ENCODE results near the gene KCNAB3. TPM values are rescaled to one million over a fixed set of nuclear protein-coding genes. Genes with fewer than 3 reads are reported as not detected.
A peak's percentile ranks its signal among the peaks of the same experiment; 100 is the strongest.
"Not testable (repeated sequence)": the region's sequence is repeated elsewhere in the genome, so short reads cannot be mapped to it uniquely, and the experiment has no call there.

The KCNAB3 gene
- total RNA-seq, result 1 to 10 TPM; 1.2 to 2.2 TPM
- long read RNA-seq, donor 1, partial matches to known transcripts, result 0 of 1 reads
- long read RNA-seq, donor 1, other reads (novel, unspliced or antisense), result 1 of 1 reads
- long read RNA-seq, donor 2, partial matches to known transcripts, result 1 of 1 reads
- long read RNA-seq, donor 2, other reads (novel, unspliced or antisense), result 0 of 1 reads

- intact Hi-C loops (cut with DNase I), result loop anchor here in 1 of 2 donors (10.0 kb wide), 1 partner anchor 695 kb away; no protein-coding TSS in a partner anchor
- DNase-seq (ENCODE audit: low spot score), result peak; percentile 87
These were observed at the start of gene KCNAB3 for GRCh38 chr17:7929158-7930023. Gene KCNAB3 (minus strand): TSS chr17:7929856. CDS start chr17:7929435, 421 bp downstream.

DNA sequence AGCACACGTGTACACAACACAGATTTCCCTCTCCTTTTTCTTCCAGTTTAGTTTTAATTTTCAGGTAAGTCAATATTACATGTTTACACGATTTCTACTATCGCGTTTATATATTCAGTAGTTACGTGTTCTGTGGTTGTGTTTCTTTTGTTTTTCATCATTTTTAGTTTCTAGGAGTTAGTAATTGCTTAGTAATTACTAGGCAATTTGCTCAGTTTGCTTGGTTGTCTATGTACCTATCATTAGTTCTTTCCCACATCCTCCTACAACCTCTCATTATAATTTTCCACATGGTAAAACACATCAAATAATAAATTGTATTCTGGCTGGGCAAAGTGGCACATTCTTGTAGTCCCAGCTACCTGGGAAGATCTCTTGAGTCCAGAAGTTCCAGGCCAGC lies 48.1 kb upstream of the KCNAB3 start:
- intact Hi-C loops (cut with DNase I), result no loop called here
- DNase-seq (ENCODE audit: low spot score), result no peak

DNA sequence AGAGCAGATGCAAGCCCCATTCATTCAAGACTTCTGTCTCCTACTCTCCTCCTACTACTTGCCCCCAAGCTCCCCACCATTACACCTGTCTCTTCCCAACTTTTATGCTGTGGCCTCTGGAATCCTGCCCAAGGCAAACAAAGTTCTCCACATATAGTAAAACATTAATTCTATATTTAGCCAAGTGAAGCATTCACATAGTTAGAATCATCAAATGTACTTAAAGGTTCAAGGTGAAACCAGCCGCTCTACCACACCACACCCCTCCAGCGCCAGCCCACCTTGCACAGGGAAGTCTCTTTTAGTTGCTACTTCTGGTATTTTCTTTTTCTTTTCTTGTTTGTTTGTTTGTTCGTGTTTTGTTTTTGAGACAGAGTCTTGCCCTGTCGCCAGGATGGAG lies 47.4 kb upstream of the KCNAB3 start:
- DNase-seq (ENCODE audit: low spot score), result no peak
- intact Hi-C loops (cut with DNase I), result no loop called here

GRCh38 chr17:7974638-7975131 lies 45.0 kb upstream of the KCNAB3 start:
- no peak for DNase-seq (ENCODE audit: low spot score)
- intact Hi-C loops (cut with DNase I), result no loop called here

DNA sequence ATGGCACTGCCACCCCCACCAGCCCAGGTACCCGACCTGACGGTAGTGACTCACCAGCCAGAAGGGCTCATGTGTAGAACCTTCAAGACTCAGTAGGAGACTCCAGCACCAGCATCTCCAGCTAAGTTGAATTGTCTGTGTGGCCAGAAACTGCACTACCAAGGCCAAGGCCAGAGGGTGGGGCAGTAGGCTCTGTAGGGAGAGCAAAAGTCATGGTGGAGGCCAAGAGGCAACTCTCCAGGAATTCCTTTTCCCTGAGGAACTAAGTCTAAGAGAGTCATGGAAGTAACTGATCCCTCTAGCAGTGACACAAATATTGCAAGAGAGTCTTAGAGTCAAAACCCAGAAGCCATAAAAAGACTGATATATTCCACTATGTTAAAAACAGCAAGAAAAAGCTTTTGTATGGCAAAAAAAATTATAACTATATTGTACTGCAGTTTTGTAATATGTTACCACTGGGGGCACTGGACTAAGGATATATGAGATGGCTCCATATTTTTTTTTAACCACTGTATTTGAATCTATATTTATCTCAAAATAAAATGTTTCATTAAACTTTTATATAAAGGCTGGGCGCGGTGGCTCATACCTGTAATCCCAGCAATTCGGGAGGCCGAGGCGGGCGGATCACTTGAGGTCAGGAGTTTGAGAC lies 42.6 kb upstream of the KCNAB3 start:
- no peak for DNase-seq (ENCODE audit: low spot score)
- intact Hi-C loops (cut with DNase I), result no loop called here

DNA sequence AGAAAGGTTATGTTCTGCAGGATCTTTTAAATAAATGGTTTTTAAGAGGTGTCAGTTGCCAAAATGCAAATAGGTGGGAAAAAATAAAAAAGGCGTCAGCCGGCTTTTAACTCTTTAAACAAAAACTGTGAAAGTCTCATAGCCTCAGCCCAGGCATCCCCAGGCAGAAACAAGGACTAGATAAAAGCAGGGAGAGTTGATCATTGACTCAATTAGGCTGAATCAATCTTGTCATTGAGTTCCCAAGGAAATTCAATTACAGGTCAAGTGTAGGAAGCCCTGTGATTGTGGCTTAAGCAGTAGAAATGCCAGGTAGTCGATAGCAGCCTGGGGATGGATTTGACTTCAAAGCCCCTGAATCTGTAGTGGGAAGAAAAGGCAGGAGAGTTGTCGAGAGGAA lies 42.0 kb upstream of the KCNAB3 start:
- DNase-seq (ENCODE audit: low spot score), result no peak
- intact Hi-C loops (cut with DNase I), result no loop called here

GRCh38 chr17:7969433-7969832 lies 39.8 kb upstream of the KCNAB3 start:
- DNase-seq (ENCODE audit: low spot score), result no peak
- intact Hi-C loops (cut with DNase I), result no loop called here

GRCh38 chr17:7967751-7968150 lies 38.1 kb upstream of the KCNAB3 start:
- intact Hi-C loops (cut with DNase I), result no loop called here

DNA sequence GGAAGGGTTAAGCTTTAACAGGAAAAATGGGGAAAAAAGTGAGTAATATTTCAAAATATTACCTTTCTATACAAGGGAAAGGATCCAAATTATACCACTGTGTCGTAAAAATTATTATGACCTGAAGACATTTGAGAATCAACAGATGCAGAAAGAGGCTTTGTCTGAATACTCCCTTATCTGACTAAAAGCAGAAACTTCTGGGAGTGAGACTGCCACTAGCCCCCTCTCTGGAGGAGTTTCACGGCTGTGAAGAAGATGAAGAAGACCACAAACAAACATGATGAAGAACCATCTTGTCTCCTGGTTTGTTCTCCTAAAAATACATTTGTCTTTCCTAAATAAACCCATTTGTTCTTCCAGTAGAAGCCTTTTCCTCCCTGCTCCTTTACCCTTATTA lies 31.8 kb upstream of the KCNAB3 start:
- intact Hi-C loops (cut with DNase I), result no loop called here
- DNase-seq (ENCODE audit: low spot score), result no peak

More at GRCh38 chr17:7967751-7968150, 38.1 kb upstream of the KCNAB3 start:
- no peak for DNase-seq (ENCODE audit: low spot score)

- no peak for DNase-seq (ENCODE audit: low spot score)
- intact Hi-C loops (cut with DNase I), result no loop called here
These were observed 30.0 kb upstream of the KCNAB3 start for GRCh38 chr17:7959503-7960253.

DNA sequence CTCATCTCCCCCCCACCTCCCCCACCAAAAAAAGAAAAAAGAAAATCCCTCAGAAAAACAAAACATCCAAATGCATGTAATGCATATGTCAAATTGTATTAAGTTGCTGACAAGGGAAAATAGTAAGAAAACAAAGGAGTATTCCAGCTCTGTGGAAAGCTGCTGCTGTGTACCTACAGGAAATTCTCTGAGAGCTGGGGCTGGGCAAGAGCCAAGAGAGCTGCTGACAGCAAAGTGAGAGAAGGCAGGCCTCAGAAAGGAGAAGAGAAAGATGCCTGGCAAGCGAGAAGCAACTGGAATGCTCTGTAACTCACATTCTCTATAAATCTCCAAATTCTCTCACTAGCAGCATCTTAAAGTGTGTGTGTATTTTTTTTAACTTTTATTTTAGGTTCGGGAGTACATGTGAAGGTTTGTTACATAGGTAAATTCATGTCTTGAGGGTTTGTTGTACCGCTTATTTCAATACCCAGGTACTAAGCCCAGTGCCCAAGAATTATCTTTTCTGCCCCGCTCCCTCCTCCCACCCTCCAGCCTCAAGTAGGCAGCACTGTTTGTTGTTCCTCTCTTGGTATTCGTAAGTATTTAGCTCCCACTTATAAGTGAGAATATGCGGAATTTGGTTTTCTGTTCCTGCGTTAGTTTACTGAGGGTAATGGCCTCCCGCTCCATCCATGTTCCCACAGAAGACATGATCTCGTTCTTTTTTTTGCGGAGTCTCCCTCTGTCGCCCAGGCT lies 26.7 kb upstream of the KCNAB3 start:
- intact Hi-C loops (cut with DNase I), result no loop called here
- DNase-seq (ENCODE audit: low spot score), result no peak

- intact Hi-C loops (cut with DNase I), result no loop called here
- no peak for DNase-seq (ENCODE audit: low spot score)
These were observed 26.0 kb upstream of the KCNAB3 start for GRCh38 chr17:7955414-7956227.

- DNase-seq (ENCODE audit: low spot score); intact Hi-C loops (cut with DNase I): not testable (repeated sequence)
These were observed 23.6 kb upstream of the KCNAB3 start for GRCh38 chr17:7953266-7953665.

- intact Hi-C loops (cut with DNase I), result no loop called here
- no peak for DNase-seq (ENCODE audit: low spot score)
These were observed 21.6 kb upstream of the KCNAB3 start for GRCh38 chr17:7951143-7951792.

- intact Hi-C loops (cut with DNase I), result no loop called here
These were observed 20.9 kb upstream of the KCNAB3 start for GRCh38 chr17:7950578-7950977.

GRCh38 chr17:7947651-7948050 lies 18.0 kb upstream of the KCNAB3 start:
- DNase-seq (ENCODE audit: low spot score), result no peak

More at GRCh38 chr17:7950578-7950977, 20.9 kb upstream of the KCNAB3 start:
- no peak for DNase-seq (ENCODE audit: low spot score)

GRCh38 chr17:7946441-7946840 lies 16.8 kb upstream of the KCNAB3 start:
- peak; percentile 36 for DNase-seq (ENCODE audit: low spot score)
- intact Hi-C loops (cut with DNase I), result no loop called here

More at GRCh38 chr17:7947651-7948050, 18.0 kb upstream of the KCNAB3 start:
- intact Hi-C loops (cut with DNase I), result no loop called here

All from posterior vena cava (tissue), 2 donors.